HepG2 (cell line): ENCODE results near the gene WDFY1. TPM values are rescaled to one million over a fixed set of nuclear protein-coding genes. Genes with fewer than 3 reads are reported as not detected.
A peak's percentile ranks its signal among the peaks of the same experiment; 100 is the strongest.

Experiments used
- CCDC6 ChIP-seq: sonication (generic); formaldehyde crosslinking; IDR thresholded peaks from 2 replicates; pipeline ENCODE4 v1.8.1; 2022; ENCODE audit warnings: mild to moderate bottlenecking, missing genetic modification reagents, moderate library complexity
- KDM3A ChIP-seq: IDR thresholded peaks from 2 replicates; pipeline ENCODE4 v1.6.1; 2018; ENCODE audit warnings: low read depth, missing compliant biosample characterization
- MBNL3 ChIP-seq: fragments of 250-450 bp; sonication (Bioruptor Pico); conservative IDR thresholded peaks from 2 replicates; pipeline ENCODE4 v1.8.0; 2022; ENCODE audit warnings: mild to moderate bottlenecking, inconsistent platforms
- NBN ChIP-seq: fragments of 450-650 bp; conservative IDR thresholded peaks from 2 replicates; pipeline ENCODE4 v1.6.1; 2017
- NFATC3 ChIP-seq: sonication (generic); formaldehyde crosslinking; IDR thresholded peaks from 2 replicates; pipeline ENCODE4 v1.5.1; 2020; ENCODE audit warnings: mild to moderate bottlenecking, missing genetic modification reagents
- NONO ChIP-seq, 2 experiments: fragments of 450-650 bp in 1 of 2; sonication (generic) in 1 of 2; formaldehyde crosslinking in 1 of 2; IDR thresholded peaks in 1 of 2; conservative IDR thresholded peaks in 1 of 2; 2 replicates each; pipeline versions ENCODE4 v1.6.1 to v1.8.0; 2017 to 2022; ENCODE audit warnings: mild to moderate bottlenecking in 1 of 2, missing genetic modification reagents in 1 of 2, moderate library complexity in 1 of 2
- RORA ChIP-seq: sonication (generic); formaldehyde crosslinking; IDR thresholded peaks from 2 replicates; pipeline ENCODE4 v1.5.0; 2020; ENCODE audit warnings: mild to moderate bottlenecking, missing genetic modification reagents, moderate library complexity
- SOX5 ChIP-seq: IDR thresholded peaks from 2 replicates; pipeline ENCODE4 v1.6.1; 2016; ENCODE audit warnings: borderline replicate concordance
- STAG1 ChIP-seq: sonication (generic); formaldehyde crosslinking; IDR thresholded peaks from 2 replicates; pipeline ENCODE4 v1.4.0; 2020; ENCODE audit warnings: missing genetic modification reagents
- U2AF2 ChIP-seq: fragments of 200-400 bp; formaldehyde crosslinking; IDR thresholded peaks from 2 replicates; pipeline ENCODE4 v1.6.1; 2017; ENCODE audit warnings: low read depth, mild to moderate bottlenecking, low read length
- ZNF496 ChIP-seq: sonication (generic); formaldehyde crosslinking; IDR thresholded peaks from 2 replicates; pipeline ENCODE4 v1.8.1; 2023; ENCODE audit warnings: mild to moderate bottlenecking, moderate library complexity, missing genetic modification reagents; ENCODE audit not compliant: insufficient replicate concordance
- ZNF747 ChIP-seq: sonication (generic); formaldehyde crosslinking; IDR thresholded peaks from 2 replicates; pipeline ENCODE4 v1.8.1; 2023; ENCODE audit warnings: missing genetic modification reagents, mild to moderate bottlenecking, borderline replicate concordance
- ZSCAN31 ChIP-seq: sonication (generic); formaldehyde crosslinking; IDR thresholded peaks from 2 replicates; pipeline ENCODE4 v1.5.0; 2020; ENCODE audit warnings: low read depth, mild to moderate bottlenecking, missing genetic modification reagents
- polyA plus RNA-seq, 8 experiments: library from polyadenylated mRNA; depleted of rRNA in 3 of 8; stranded (reverse) in 7 of 8; unstranded in 1 of 8; fragments of >200 nt; fragmentation: Illumina TruSeq in 4 of 8; extraction: Trizol in 4 of 8; gene quantifications; 2 replicates each; pipeline versions ENCODE4 v1.2.1 to v1.2.3, GENCODE V29; 2011 to 2016; ENCODE audit warnings: low read depth in 4 of 8, missing spikeins in 1 of 8, mixed read lengths in 1 of 8; ENCODE audit not compliant: insufficient read depth in 1 of 8
- total RNA-seq, 5 experiments: library from RNA; depleted of rRNA; stranded (reverse); fragments of >200 nt; fragmentation: Illumina TruSeq; extraction: Trizol; gene quantifications; 2 replicates each; pipeline ENCODE4 v1.2.3, GENCODE V29; 2016; ENCODE audit warnings: low read depth in 1 of 5
- TF ChIP-seq, protein P1 (sequence below): sonication (generic); formaldehyde crosslinking; IDR thresholded peaks from 2 replicates; pipeline ENCODE4 v1.5.1; 2020; ENCODE audit warnings: mild to moderate bottlenecking, missing genetic modification reagents, moderate library complexity
- TF ChIP-seq, protein P2 (sequence below): sonication (generic); formaldehyde crosslinking; IDR thresholded peaks from 2 replicates; pipeline ENCODE4 v1.4.0; 2020; ENCODE audit warnings: missing genetic modification reagents, borderline replicate concordance
- TF ChIP-seq, protein P3 (sequence below): sonication (generic); formaldehyde crosslinking; IDR thresholded peaks from 2 replicates; pipeline ENCODE4 v1.5.0; 2020; ENCODE audit warnings: mild to moderate bottlenecking, missing genetic modification reagents

Gene WDFY1
- total and polyA plus RNA-seq, 2 of the 13 experiments (the other 11 are each of a cell fraction or from before 2014, with no cell fraction given) = 77.0 to 78.4 TPM

DNA sequence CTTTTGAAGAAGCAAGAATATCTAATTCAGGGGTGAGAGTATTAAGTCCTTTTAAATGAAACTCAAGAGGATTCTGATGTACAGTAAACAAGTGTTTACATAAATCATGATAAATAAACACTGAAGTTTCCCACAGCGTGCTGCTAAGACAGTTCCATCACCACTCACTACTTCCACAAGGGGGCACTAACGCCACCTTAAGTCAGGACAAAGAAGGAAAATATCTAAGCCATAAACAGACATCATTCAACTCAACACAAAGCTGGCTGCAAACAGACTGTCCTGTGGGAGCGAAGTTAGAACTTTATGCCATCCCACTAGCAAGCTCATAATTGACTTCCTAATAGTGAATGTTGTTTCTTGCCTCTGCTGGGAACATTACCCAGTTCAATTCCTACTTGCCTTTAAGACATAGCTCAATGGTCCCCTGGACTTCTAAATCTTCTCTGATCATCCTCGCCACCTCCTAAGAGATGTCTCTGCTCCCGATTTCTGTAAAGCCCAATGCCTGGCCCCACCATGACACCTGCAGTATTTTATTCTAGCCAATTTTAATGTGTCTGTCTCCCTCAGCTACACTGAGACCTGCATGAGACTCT, 48.6 kb upstream of the WDFY1 start (continued):
- no peak for TF ChIP-seq ZNF747 (CRISPR knock-in tag)
- peak; percentile 98 for TF ChIP-seq STAG1 (CRISPR knock-in tag)
- TF ChIP-seq, protein P1, sequence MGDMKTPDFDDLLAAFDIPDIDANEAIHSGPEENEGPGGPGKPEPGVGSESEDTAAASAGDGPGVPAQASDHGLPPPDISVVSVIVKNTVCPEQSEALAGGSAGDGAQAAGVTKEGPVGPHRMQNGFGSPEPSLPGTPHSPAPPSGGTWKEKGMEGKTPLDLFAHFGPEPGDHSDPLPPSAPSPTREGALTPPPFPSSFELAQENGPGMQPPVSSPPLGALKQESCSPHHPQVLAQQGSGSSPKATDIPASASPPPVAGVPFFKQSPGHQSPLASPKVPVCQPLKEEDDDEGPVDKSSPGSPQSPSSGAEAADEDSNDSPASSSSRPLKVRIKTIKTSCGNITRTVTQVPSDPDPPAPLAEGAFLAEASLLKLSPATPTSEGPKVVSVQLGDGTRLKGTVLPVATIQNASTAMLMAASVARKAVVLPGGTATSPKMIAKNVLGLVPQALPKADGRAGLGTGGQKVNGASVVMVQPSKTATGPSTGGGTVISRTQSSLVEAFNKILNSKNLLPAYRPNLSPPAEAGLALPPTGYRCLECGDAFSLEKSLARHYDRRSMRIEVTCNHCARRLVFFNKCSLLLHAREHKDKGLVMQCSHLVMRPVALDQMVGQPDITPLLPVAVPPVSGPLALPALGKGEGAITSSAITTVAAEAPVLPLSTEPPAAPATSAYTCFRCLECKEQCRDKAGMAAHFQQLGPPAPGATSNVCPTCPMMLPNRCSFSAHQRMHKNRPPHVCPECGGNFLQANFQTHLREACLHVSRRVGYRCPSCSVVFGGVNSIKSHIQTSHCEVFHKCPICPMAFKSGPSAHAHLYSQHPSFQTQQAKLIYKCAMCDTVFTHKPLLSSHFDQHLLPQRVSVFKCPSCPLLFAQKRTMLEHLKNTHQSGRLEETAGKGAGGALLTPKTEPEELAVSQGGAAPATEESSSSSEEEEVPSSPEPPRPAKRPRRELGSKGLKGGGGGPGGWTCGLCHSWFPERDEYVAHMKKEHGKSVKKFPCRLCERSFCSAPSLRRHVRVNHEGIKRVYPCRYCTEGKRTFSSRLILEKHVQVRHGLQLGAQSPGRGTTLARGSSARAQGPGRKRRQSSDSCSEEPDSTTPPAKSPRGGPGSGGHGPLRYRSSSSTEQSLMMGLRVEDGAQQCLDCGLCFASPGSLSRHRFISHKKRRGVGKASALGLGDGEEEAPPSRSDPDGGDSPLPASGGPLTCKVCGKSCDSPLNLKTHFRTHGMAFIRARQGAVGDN (CRISPR knock-in tag) = no peak
- TF ChIP-seq MBNL3 (CRISPR knock-in tag) = no peak
- no peak for TF ChIP-seq ZSCAN31
- TF ChIP-seq, protein P2, sequence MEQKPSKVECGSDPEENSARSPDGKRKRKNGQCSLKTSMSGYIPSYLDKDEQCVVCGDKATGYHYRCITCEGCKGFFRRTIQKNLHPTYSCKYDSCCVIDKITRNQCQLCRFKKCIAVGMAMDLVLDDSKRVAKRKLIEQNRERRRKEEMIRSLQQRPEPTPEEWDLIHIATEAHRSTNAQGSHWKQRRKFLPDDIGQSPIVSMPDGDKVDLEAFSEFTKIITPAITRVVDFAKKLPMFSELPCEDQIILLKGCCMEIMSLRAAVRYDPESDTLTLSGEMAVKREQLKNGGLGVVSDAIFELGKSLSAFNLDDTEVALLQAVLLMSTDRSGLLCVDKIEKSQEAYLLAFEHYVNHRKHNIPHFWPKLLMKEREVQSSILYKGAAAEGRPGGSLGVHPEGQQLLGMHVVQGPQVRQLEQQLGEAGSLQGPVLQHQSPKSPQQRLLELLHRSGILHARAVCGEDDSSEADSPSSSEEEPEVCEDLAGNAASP (CRISPR knock-in tag) = 0 out of 2 replicates have a peak, but pooled peaks have one; percentile 17
- no peak for TF ChIP-seq NBN
- TF ChIP-seq CCDC6 = no peak
- no peak for TF ChIP-seq ZNF496 (CRISPR knock-in tag)
- TF ChIP-seq U2AF2 = no peak
- TF ChIP-seq NONO (IDR thresholded peaks at IDR 0.05) = no peak
- TF ChIP-seq NONO (CRISPR knock-in tag; conservative IDR thresholded peaks at IDR 0.05) = no peak
- no peak for TF ChIP-seq KDM3A (CRISPR knock-in tag)
- TF ChIP-seq, protein P3, sequence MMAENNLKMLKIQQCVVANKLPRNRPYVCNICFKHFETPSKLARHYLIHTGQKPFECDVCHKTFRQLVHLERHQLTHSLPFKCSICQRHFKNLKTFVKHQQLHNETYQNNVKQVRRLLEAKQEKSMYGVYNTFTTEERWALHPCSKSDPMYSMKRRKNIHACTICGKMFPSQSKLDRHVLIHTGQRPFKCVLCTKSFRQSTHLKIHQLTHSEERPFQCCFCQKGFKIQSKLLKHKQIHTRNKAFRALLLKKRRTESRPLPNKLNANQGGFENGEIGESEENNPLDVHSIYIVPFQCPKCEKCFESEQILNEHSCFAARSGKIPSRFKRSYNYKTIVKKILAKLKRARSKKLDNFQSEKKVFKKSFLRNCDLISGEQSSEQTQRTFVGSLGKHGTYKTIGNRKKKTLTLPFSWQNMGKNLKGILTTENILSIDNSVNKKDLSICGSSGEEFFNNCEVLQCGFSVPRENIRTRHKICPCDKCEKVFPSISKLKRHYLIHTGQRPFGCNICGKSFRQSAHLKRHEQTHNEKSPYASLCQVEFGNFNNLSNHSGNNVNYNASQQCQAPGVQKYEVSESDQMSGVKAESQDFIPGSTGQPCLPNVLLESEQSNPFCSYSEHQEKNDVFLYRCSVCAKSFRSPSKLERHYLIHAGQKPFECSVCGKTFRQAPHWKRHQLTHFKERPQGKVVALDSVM (CRISPR knock-in tag) = no peak
- no peak for TF ChIP-seq NFATC3 (CRISPR knock-in tag)
- no peak for TF ChIP-seq RORA (CRISPR knock-in tag)
- 0 out of 2 replicates have a peak, but pooled peaks have one; percentile 25 for TF ChIP-seq SOX5 (CRISPR knock-in tag)
